ENCODE data around the gene MBOAT2.

- TF ChIP-seq CTCF (IDR thresholded peaks at IDR 0.05) (no peak), EZH2 (IDR thresholded peaks at IDR 0.05; ENCODE audit: borderline replicate concordance, insufficient read depth, low read depth, low read length, poor library complexity, severe bottlenecking) (no peak)
These were observed 175.8 kb downstream of the MBOAT2 start for GRCh38 chr2:8827729-8828128.

Data from B cell (primary cell).